HUDEP-2 (cell line): ENCODE results near the gene SMARCA4.

ENCODE experiments used
- DNase-seq, 76 experiments: peaks; one replicate each; lab custom pipeline; 2025; ENCODE audit not compliant: unreplicated experiment in 76 of 76; lab: John Stamatoyannopoulos, UW

The SMARCA4 gene

GRCh38 chr19:11007385-11007784 is 46.6 kb downstream of the SMARCA4 start:
- no peak for DNase-seq

- DNase-seq: no peak
Observed at GRCh38 chr19:11007962-11008532, 47.2 kb downstream of the SMARCA4 start.

- DNase-seq: no peak
Observed at GRCh38 chr19:11010041-11010440, 49.2 kb downstream of the SMARCA4 start.

GRCh38 chr19:11012507-11012906 is 51.7 kb downstream of the SMARCA4 start:
- no peak for DNase-seq

- no peak for DNase-seq
Observed at GRCh38 chr19:11013771-11014170, 52.9 kb downstream of the SMARCA4 start.

- DNase-seq: no peak
Observed at GRCh38 chr19:11014403-11014911, 53.6 kb downstream of the SMARCA4 start.

- no peak for DNase-seq
Observed at GRCh38 chr19:11016631-11017030, 55.8 kb downstream of the SMARCA4 start.

- no peak for DNase-seq
Observed at GRCh38 chr19:11017275-11018035, 56.6 kb downstream of the SMARCA4 start.

- DNase-seq: no peak
Observed at GRCh38 chr19:11018179-11018578, 57.3 kb downstream of the SMARCA4 start.

GRCh38 chr19:11018763-11019162 is 57.9 kb downstream of the SMARCA4 start:
- no peak for DNase-seq

- no peak for DNase-seq
Observed at GRCh38 chr19:11019262-11019661, 58.4 kb downstream of the SMARCA4 start.

GRCh38 chr19:11019824-11020223 is 59.0 kb downstream of the SMARCA4 start:
- DNase-seq: no peak

GRCh38 chr19:11020423-11020822 is 59.6 kb downstream of the SMARCA4 start:
- no peak for DNase-seq

GRCh38 chr19:11020982-11021759 is 60.3 kb downstream of the SMARCA4 start:
- no peak for DNase-seq

GRCh38 chr19:11021760-11022144 is 60.9 kb downstream of the SMARCA4 start:
- no peak for DNase-seq

- DNase-seq: no peak
Observed at GRCh38 chr19:11023016-11023415, 62.2 kb downstream of the SMARCA4 start.

- no peak for DNase-seq
Observed at GRCh38 chr19:11023710-11024109, 62.9 kb downstream of the SMARCA4 start.

- no peak for DNase-seq
Observed at GRCh38 chr19:11024259-11024658, 63.4 kb downstream of the SMARCA4 start.

- DNase-seq: no peak
Observed at GRCh38 chr19:11025006-11025405, 64.2 kb downstream of the SMARCA4 start.

- no peak for DNase-seq
Observed at GRCh38 chr19:11025445-11025844, 64.6 kb downstream of the SMARCA4 start.

- no peak for DNase-seq
Observed at GRCh38 chr19:11025997-11026396, 65.2 kb downstream of the SMARCA4 start.

- no peak for DNase-seq
Observed at GRCh38 chr19:11027381-11027780, 66.6 kb downstream of the SMARCA4 start.
